ENCODE measurements around the gene CBLN3.

DNA sequence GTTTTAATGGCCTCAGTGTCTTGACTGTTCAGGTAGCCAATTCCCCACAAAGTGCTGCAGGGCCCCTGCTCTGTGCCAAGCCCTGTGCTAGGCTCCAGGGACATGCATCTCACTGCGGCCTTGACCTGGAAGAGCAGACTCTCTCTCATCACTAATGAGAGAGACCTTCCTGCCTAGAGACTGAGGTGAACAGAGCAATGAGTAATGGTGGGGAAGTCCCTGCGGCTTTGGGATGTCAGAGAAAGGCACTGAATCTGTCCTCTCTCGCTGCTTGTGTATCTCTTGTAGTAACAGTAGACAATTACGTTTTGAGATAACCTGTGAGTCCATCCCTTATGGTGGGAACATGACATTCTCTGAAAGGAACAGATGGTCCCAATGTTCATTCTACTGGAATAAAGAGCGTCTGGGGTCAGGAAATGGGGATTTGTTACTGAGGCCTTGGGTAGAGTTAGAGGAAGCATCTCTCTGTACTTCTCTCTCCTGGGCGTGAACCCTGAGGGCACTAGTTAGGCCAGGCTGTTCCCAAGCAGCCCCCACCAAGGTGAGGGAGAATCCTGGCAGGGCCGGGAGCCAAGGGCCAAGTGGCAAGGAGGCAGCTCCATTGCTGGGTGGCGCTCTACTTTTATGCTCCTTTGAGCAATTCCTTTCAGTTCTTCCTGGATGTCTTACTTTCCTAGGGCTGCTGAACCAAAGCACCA is 48.0 kb downstream of the CBLN3 start:
- TF ChIP-seq USF1 (IDR thresholded peaks at IDR 0.05) (no peak), MAX (IDR thresholded peaks at IDR 0.05) (no peak), TAF1 (IDR thresholded peaks at IDR 0.05; ENCODE audit: low read depth) (no peak), TCF12 (IDR thresholded peaks at IDR 0.05; ENCODE audit: low read depth) (no peak), CREB1 (IDR thresholded peaks at IDR 0.05; ENCODE audit: low read depth) (no peak), EP300 (IDR thresholded peaks at IDR 0.05; ENCODE audit: borderline replicate concordance) (no peak), RAD21 (IDR thresholded peaks at IDR 0.05; ENCODE audit: low read depth) (no peak), YY1 (IDR thresholded peaks at IDR 0.05; ENCODE audit: low read depth) (no peak), CEBPB (IDR thresholded peaks at IDR 0.05) (no peak), FOXM1 (IDR thresholded peaks at IDR 0.05; ENCODE audit: borderline replicate concordance, low read depth) (no peak)
- TF ChIP-seq, protein P1, sequence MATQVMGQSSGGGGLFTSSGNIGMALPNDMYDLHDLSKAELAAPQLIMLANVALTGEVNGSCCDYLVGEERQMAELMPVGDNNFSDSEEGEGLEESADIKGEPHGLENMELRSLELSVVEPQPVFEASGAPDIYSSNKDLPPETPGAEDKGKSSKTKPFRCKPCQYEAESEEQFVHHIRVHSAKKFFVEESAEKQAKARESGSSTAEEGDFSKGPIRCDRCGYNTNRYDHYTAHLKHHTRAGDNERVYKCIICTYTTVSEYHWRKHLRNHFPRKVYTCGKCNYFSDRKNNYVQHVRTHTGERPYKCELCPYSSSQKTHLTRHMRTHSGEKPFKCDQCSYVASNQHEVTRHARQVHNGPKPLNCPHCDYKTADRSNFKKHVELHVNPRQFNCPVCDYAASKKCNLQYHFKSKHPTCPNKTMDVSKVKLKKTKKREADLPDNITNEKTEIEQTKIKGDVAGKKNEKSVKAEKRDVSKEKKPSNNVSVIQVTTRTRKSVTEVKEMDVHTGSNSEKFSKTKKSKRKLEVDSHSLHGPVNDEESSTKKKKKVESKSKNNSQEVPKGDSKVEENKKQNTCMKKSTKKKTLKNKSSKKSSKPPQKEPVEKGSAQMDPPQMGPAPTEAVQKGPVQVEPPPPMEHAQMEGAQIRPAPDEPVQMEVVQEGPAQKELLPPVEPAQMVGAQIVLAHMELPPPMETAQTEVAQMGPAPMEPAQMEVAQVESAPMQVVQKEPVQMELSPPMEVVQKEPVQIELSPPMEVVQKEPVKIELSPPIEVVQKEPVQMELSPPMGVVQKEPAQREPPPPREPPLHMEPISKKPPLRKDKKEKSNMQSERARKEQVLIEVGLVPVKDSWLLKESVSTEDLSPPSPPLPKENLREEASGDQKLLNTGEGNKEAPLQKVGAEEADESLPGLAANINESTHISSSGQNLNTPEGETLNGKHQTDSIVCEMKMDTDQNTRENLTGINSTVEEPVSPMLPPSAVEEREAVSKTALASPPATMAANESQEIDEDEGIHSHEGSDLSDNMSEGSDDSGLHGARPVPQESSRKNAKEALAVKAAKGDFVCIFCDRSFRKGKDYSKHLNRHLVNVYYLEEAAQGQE (IDR thresholded peaks at IDR 0.05; ENCODE audit: low read depth) = no peak
